Activated CD4-positive, alpha-beta T cell treated with anti-CD3 and anti-CD28 coated beads, Interleukin-2, amount 10 ng/mL, durations not matched to agents 7 days and 5 days (primary cell): ENCODE results near the gene TMEM135. TPM values are rescaled to one million over a fixed set of nuclear protein-coding genes. Genes with fewer than 3 reads are reported as not detected.
"Not testable (repeated sequence)": the region's sequence is repeated elsewhere in the genome, so short reads cannot be mapped to it uniquely, and the experiment has no call there.

ENCODE experiments used
- CTCF ChIA-PET: fragments of 350-600 bp; sonication (Branson Sonifier 250); formaldehyde crosslinking; loops from one replicate; lab custom pipeline; 2021; ENCODE audit warnings: antibody characterized with exemption; lab: Charles Lee
- POLR2A ChIA-PET: fragments of 350-600 bp; sonication (Branson Sonifier 250); formaldehyde crosslinking; loops from one replicate; lab custom pipeline; 2021; ENCODE audit warnings: antibody characterized with exemption; lab: Charles Lee
- DNase-seq: peaks from one replicate; pipeline ENCODE4 v3.0.0-alpha.2; 2020
- H3K27ac Mint-ChIP-seq: one replicate; pipeline ENCODE4 v1.8.0; 2021; ENCODE audit warnings: mild to moderate bottlenecking, moderate library complexity, mixed read lengths
- H3K27me3 Mint-ChIP-seq: one replicate; pipeline ENCODE4 v1.8.0; 2021; ENCODE audit warnings: mixed read lengths
- H3K36me3 Mint-ChIP-seq: one replicate; pipeline ENCODE4 v1.8.0; 2021; ENCODE audit warnings: low read depth, mixed read lengths
- H3K4me1 Mint-ChIP-seq: one replicate; pipeline ENCODE4 v1.8.0; 2021; ENCODE audit warnings: mixed read lengths
- H3K4me3 Mint-ChIP-seq: one replicate; pipeline ENCODE4 v1.8.0; 2021; ENCODE audit warnings: mild to moderate bottlenecking, moderate library complexity, mixed read lengths
- H3K9me3 Mint-ChIP-seq: one replicate; pipeline ENCODE4 v1.8.0; 2021; ENCODE audit warnings: mixed read lengths
- total RNA-seq, 2 experiments: library from RNA; stranded (reverse); gene quantifications; one replicate each; pipeline ENCODE4 v1.2.3, GENCODE V29; 2021

TMEM135 gene
- total RNA-seq, 2 experiments from 2014 or later, result 32.9 to 33.1 TPM

DNA sequence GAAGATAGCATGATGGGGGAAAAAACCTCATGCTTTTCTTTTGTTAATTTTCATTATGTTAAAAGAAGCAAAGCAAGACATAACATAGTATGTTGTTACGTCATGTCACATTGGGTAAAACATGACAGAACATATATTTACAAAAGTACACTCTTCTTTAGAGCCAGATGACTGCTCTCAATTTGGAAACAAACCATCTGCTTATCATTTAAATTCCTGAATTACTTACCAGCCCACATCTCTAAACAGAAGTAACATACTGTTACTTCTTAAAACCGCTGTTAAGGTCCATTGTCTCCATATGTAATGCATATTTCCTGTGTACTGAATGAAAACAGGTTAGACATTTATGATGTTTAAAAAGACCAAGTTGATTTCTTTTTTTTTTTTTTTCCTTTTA is 100.0 kb downstream of the TMEM135 start:
- ChIA-PET CTCF (no interaction called here), POLR2A (no interaction called here)
- H3K36me3 Mint-ChIP-seq, result peaks cover 5% of the 10 kb centered on the region
- no peaks in the 10 kb centered on the region for H3K9me3 Mint-ChIP-seq
- no peaks in the 10 kb centered on the region for H3K27me3 Mint-ChIP-seq
- H3K27ac Mint-ChIP-seq, result no peak overlapping the region
- H3K4me1 Mint-ChIP-seq, result no peaks in the 10 kb centered on the region
- DNase-seq, result no peak
- no peak overlapping the region for H3K4me3 Mint-ChIP-seq

DNA sequence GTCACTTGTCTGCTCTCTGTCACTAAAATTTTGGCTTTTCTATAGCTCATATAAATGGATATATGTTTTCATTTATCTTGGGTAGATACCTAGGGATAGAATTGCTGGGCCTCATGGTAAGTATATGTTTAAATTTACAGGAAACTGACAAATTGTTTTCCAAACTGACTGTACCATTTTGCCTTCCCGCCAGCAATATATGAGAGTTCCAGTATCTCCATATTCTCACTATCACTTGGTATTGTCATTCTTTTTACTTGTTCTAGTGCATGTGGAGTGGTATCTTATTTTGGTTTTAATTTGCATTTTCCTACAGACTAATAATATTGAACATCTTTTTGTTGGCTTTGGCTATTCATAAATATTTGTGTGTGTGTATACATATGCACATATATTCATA is 101.7 kb downstream of the TMEM135 start:
- Mint-ChIP-seq H3K27ac (no peak overlapping the region), H3K27me3 (no peaks in the 10 kb centered on the region), H3K4me1 (peaks cover 6% of the 10 kb centered on the region), H3K9me3 (no peaks in the 10 kb centered on the region), H3K36me3 (peaks cover 5% of the 10 kb centered on the region), H3K4me3 (no peak overlapping the region)
- CTCF ChIA-PET, result no interaction called here
- POLR2A ChIA-PET, result no interaction called here
- DNase-seq, result no peak

GRCh38 chr11:87141322-87141721 is 103.6 kb downstream of the TMEM135 start:
- H3K27me3 Mint-ChIP-seq, result no peaks in the 10 kb centered on the region
- POLR2A ChIA-PET, result no interaction called here

DNA sequence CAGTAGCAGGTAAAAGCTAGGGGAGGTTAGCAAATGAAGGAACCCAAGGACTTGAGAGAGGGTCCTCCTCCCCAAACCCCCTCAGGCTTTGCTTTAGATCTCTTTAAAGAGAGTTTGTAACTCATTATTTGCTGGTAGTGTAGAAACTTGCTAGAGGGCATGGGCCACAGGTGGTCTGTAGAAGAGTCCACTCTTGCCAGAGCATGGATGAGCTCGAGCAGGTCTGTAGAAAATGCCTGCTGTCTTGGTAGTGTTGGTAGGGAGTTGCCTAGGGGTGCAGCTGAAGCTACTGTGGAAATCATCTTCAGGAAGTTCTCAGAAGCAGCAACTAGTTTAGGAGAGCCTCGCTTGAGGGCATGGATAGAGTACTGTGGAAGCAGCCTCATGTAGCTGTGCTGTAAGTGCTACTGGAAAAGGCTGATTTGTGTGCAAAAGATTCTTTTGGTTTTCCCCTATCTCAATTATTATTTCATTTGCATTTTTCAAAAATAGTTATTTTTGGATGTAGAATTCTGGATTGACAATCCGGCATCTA is 104.3 kb downstream of the TMEM135 start:
- Mint-ChIP-seq H3K27me3 (no peaks in the 10 kb centered on the region), H3K4me3 (no peak overlapping the region), H3K4me1 (peaks cover 8% of the 10 kb centered on the region), H3K9me3 (no peaks in the 10 kb centered on the region), H3K36me3 (peaks cover 7% of the 10 kb centered on the region), H3K27ac (no peak overlapping the region)
- ChIA-PET POLR2A (no interaction called here), CTCF (no interaction called here)
- DNase-seq, result no peak

More at GRCh38 chr11:87141322-87141721, 103.6 kb downstream of the TMEM135 start:
- Mint-ChIP-seq H3K4me1 (peaks cover 8% of the 10 kb centered on the region), H3K4me3 (no peak overlapping the region), H3K9me3 (no peaks in the 10 kb centered on the region), H3K27ac (no peak overlapping the region), H3K36me3 (peaks cover 7% of the 10 kb centered on the region)
- no peak for DNase-seq
- CTCF ChIA-PET, result no interaction called here

DNA sequence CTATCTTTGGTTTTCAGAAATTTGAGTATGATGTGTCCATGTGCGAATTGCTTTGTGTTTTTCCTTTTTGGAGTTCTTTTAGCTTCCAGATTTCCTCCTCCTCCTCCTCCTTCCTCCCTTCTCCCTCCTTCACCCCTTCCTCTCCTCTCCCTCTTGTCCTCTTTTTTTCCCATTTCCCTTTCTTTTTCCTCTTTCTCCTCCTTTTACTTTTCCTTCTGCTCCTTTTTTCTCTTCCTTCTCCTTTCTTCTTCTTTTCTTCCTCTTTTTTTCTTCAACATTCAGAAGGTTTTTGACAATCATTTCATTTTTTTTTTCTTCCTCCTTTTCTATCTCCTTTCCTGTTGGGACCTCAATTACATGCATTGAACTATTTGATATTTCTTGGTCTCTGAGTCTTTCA is 104.9 kb downstream of the TMEM135 start:
- POLR2A ChIA-PET, result no interaction called here
- no peak overlapping the region for H3K27ac Mint-ChIP-seq
- no peaks in the 10 kb centered on the region for H3K9me3 Mint-ChIP-seq
- CTCF ChIA-PET, result interaction anchor here (0.6 kb wide), 1 partner anchor 813 kb away, joined by 3 read pairs; no protein-coding TSS in a partner anchor
- peaks cover 7% of the 10 kb centered on the region for H3K36me3 Mint-ChIP-seq
- peaks cover 8% of the 10 kb centered on the region for H3K4me1 Mint-ChIP-seq
- no peak for DNase-seq
- H3K27me3 Mint-ChIP-seq, result no peaks in the 10 kb centered on the region
- H3K4me3 Mint-ChIP-seq, result no peak overlapping the region

DNA sequence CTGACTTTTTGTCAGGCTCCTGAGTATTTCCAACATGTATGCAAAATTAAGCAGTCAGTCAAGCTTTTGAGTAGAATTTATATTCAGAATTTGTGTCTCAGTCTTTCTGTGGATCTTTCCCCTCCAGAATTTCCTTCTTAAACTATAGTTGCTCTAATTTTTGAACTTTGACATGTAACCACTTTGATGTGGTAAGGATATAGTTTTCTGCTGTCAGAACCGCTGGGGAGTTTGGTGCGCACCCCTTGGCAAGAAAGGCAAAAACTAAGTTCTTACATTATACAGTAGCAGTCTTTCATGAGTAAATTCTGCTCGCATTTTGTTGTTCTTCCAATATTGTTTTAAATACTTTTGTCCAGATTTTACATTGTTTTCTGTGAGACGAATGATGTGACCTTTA is 105.9 kb downstream of the TMEM135 start:
- DNase-seq, result no peak
- Mint-ChIP-seq H3K27ac (no peak overlapping the region), H3K4me1 (peaks cover 8% of the 10 kb centered on the region), H3K4me3 (no peak overlapping the region), H3K27me3 (no peaks in the 10 kb centered on the region), H3K36me3 (peaks cover 7% of the 10 kb centered on the region), H3K9me3 (no peaks in the 10 kb centered on the region)
- CTCF ChIA-PET, result no interaction called here
- POLR2A ChIA-PET, result no interaction called here

DNA sequence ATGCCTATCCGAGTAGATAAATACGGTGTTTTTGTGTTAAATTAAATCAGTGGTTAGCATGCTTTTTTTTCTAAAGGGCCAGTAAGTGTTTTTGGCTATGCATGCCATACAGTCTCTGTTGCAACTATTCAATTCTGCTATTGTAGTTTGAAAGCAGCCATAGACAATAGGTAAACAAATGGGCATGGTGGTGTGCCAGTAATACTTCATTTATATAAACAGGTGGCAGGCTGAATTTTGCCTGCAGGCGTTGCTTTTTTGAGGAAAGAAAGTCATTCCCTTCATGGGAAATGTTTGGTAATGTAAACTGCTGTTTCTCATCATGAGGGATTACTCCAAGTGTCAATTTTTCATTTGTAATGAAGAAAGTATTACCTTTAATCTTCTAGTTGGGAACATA is 106.5 kb downstream of the TMEM135 start:
- Mint-ChIP-seq H3K4me3 (no peak overlapping the region), H3K27me3 (no peaks in the 10 kb centered on the region), H3K9me3 (no peaks in the 10 kb centered on the region), H3K4me1 (peaks cover 8% of the 10 kb centered on the region), H3K36me3 (peaks cover 7% of the 10 kb centered on the region), H3K27ac (no peak overlapping the region)
- CTCF ChIA-PET, result no interaction called here
- DNase-seq, result no peak
- POLR2A ChIA-PET, result no interaction called here

DNA sequence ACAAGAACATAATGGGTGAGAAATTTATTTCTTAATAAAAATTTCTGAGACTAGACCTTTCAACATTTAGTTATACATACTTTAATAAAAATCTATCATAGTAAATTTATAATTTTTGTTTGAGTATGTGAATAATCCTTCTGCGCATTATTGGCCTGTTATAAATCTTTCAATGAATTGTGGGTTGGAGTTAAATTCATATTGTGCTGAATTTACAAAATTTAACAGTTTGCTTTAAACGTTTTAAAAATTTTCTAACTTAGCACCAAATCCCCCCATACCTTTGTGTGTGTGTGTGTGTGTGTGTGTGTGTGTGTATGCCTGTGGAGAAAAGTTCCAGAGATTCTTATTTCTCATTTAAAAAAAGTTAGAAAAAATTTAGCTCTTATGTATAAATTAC is 111.0 kb downstream of the TMEM135 start:
- Mint-ChIP-seq H3K27me3 (no peaks in the 10 kb centered on the region), H3K4me3 (no peak overlapping the region), H3K36me3 (peaks cover 6% of the 10 kb centered on the region), H3K27ac (no peak overlapping the region), H3K9me3 (no peaks in the 10 kb centered on the region), H3K4me1 (peaks cover 4% of the 10 kb centered on the region)
- ChIA-PET CTCF (no interaction called here), POLR2A (no interaction called here)
- no peak for DNase-seq

- H3K9me3 Mint-ChIP-seq, POLR2A ChIA-PET, H3K4me3 Mint-ChIP-seq, H3K27me3 Mint-ChIP-seq, H3K27ac Mint-ChIP-seq, H3K4me1 Mint-ChIP-seq, DNase-seq, CTCF ChIA-PET, H3K36me3 Mint-ChIP-seq: not testable (repeated sequence)
These were observed 112.0 kb downstream of the TMEM135 start for GRCh38 chr11:87149782-87150181.

DNA sequence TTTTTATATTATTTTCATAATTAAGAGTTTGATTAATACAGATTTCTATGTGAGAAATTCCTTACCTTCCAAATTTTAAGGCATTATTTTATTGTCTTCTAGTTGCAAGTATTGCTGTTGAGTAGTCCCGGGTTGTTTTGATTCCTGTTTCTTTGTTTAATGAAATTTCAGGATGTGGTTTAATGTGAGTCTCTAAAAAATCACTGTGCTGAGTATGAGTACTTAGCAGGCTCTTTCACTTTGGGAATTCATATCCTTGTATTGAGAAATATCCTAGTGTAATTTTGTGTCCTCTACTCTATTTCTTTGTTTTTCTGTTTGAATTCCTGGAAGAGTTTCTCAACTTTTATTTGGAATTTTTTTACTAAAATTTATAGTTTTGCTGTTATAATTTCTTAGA is 113.2 kb downstream of the TMEM135 start:
- Mint-ChIP-seq H3K36me3 (peaks cover 3% of the 10 kb centered on the region), H3K27ac (no peak overlapping the region), H3K4me1 (peaks cover 2% of the 10 kb centered on the region), H3K4me3 (no peak overlapping the region), H3K9me3 (no peaks in the 10 kb centered on the region), H3K27me3 (no peaks in the 10 kb centered on the region)
- DNase-seq, result no peak
- CTCF ChIA-PET, result no interaction called here
- POLR2A ChIA-PET, result no interaction called here

DNA sequence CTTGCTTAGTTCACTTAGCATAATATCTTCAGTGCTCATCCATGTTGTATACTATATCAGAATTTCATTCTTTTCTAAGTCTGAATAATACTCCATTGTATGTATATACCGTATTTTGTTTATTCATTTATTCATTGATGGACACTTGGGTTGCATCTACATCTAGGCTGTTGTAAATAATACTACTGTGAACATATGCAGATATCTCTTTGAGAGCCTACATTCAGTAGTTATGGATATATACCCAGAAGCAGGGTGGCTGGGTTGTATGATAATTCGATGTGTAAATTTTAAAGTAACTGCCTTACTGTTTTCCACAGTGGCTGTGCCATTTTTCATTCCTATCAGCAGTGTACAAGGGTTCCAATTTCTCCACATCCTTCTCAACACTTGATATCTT is 116.5 kb downstream of the TMEM135 start:
- DNase-seq, result no peak
- H3K4me3 Mint-ChIP-seq, result no peak overlapping the region
- no peak overlapping the region for H3K27ac Mint-ChIP-seq
- H3K9me3 Mint-ChIP-seq, result no peaks in the 10 kb centered on the region
- H3K4me1 Mint-ChIP-seq, result peaks cover 2% of the 10 kb centered on the region
- CTCF ChIA-PET, result no interaction called here
- POLR2A ChIA-PET, result no interaction called here
- H3K36me3 Mint-ChIP-seq, result peaks cover 3% of the 10 kb centered on the region
- H3K27me3 Mint-ChIP-seq, result no peaks in the 10 kb centered on the region

- CTCF ChIA-PET, result no interaction called here
- POLR2A ChIA-PET, result no interaction called here
- no peak for DNase-seq
- Mint-ChIP-seq H3K9me3 (no peaks in the 10 kb centered on the region), H3K36me3 (peaks cover 3% of the 10 kb centered on the region), H3K4me1 (no peaks in the 10 kb centered on the region), H3K4me3 (no peak overlapping the region), H3K27ac (no peak overlapping the region), H3K27me3 (no peaks in the 10 kb centered on the region)
These were observed 119.2 kb downstream of the TMEM135 start for GRCh38 chr11:87156970-87157369.

DNA sequence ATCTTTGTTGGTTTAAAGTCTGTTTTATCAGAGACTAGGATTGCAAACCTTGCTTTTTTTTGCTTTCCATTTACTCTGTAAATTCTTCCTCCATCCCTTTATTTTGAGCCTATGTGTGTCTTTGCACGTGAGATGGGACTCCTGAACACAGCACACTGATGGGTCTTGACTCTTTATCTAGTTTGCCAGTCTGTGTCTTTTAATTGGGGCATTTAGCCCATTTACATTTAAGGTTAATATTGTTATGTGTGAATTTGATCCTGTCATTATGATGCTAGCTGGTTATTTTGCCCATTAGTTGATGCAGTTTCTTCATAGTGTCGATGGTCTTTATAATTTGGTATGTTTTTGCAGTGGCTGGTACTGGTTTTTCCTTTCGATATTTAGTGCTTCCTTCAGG is 131.3 kb downstream of the TMEM135 start:
- H3K27ac Mint-ChIP-seq, DNase-seq, CTCF ChIA-PET, H3K27me3 Mint-ChIP-seq, H3K4me3 Mint-ChIP-seq, POLR2A ChIA-PET, H3K4me1 Mint-ChIP-seq: not testable (repeated sequence)
- peaks cover 34% of the 10 kb centered on the region for H3K9me3 Mint-ChIP-seq
- peaks cover 11% of the 10 kb centered on the region for H3K36me3 Mint-ChIP-seq
